ENCODE results near the gene RTEL1.
"Not testable (repeated sequence)": the region's sequence is repeated elsewhere in the genome, so short reads cannot be mapped to it uniquely, and the experiment has no call there.

The RTEL1 gene

DNA sequence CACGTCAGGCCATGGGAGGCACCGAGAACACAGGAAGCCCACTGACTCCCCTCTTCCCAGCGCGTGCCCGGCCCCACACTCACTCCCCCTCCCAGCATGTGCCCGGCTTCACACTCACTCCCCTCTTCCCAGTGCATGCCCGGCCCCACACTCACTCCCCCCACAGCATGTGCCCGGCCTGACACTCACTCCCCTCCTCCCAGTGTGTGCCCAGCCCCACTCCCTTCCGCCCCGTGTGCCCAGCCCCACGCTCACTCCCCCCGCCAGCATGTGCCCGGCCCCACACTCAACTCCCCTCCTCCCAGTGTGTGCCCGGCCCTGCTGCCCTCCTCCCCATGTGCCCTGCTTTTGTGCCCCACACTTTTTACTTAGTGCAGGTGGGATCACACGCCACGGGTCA, 9.7 kb downstream of the RTEL1 start:
- Histone ChIP-seq H3K27me3 (ENCODE audit: control insufficient read depth, insufficient read depth, low read length, poor library complexity, severe bottlenecking) (no peaks in the 10 kb centered on the region), H3K36me3 (ENCODE audit: control insufficient read depth, insufficient read depth, low read length) (no peaks in the 10 kb centered on the region), H3K9me3 (ENCODE audit: control insufficient read depth, low read length) (no peaks in the 10 kb centered on the region), H3K4me1 (ENCODE audit: control insufficient read depth, insufficient read depth, low read length) (peaks cover 3% of the 10 kb centered on the region), H3K4me3 (ENCODE audit: insufficient read depth, low read depth, low read length) (no peak overlapping the region), H3K27ac (ENCODE audit: insufficient read depth, low read depth, low read length, poor library complexity, severe bottlenecking) (no peak overlapping the region)
- WGBS, 2 experiments: 92 to 95% methylated on average over 16 of the region's 16 CpGs

DNA sequence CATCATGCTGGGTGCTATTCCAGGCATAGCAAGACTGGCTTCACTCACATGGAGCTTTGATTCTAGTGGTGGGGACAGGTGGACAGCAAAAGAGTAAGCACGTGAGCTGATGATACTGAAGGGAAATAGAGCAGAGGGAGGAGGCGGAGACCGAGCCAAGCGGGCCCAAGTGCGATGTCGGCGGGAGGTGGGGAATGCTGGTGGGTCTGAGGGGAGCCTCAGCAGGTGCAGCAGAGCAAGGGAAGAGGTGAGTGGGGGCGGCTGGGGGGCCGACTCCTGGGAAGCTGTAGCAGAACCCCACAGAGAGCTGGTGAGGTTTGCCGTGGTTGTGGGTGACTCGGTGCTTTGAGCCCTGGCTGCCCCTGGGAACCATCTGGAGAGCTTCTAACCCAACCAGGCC, 10.2 kb downstream of the RTEL1 start:
- Histone ChIP-seq H3K27ac (ENCODE audit: insufficient read depth, low read depth, low read length, poor library complexity, severe bottlenecking) (no peak overlapping the region), H3K36me3 (ENCODE audit: control insufficient read depth, insufficient read depth, low read length) (no peaks in the 10 kb centered on the region), H3K4me1 (ENCODE audit: control insufficient read depth, insufficient read depth, low read length) (peaks cover 3% of the 10 kb centered on the region), H3K27me3 (ENCODE audit: control insufficient read depth, insufficient read depth, low read length, poor library complexity, severe bottlenecking) (no peaks in the 10 kb centered on the region), H3K4me3 (ENCODE audit: insufficient read depth, low read depth, low read length) (no peak overlapping the region), H3K9me3 (ENCODE audit: control insufficient read depth, low read length) (no peaks in the 10 kb centered on the region)
- 94 to 96% methylated on average over 11 of the region's 11 CpGs for WGBS, 2 experiments

DNA sequence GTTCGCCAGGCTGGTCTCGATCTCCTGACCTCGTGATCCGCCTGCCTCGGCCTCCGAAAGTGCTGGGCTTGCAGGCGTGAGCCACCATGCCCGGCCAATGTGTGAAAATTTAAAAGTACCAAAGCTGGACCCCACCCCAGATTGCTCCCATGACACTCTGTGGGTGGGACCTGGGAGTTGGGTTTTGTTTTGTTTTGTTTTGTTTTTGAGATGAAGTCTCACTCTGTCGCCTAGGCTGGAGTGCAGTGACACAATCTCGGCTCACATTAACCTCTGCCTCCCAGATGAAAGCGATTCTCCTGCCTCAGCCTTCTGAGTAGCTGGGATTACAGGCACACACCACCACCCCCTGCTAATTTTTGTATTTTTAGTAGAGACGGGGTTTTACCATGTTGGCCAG, 13.6 kb downstream of the RTEL1 start:
- H3K27me3 ChIP-seq (ENCODE audit: control insufficient read depth, insufficient read depth, low read length, poor library complexity, severe bottlenecking); H3K27ac ChIP-seq (ENCODE audit: insufficient read depth, low read depth, low read length, poor library complexity, severe bottlenecking); H3K4me1 ChIP-seq (ENCODE audit: control insufficient read depth, insufficient read depth, low read length); H3K4me3 ChIP-seq (ENCODE audit: insufficient read depth, low read depth, low read length); H3K36me3 ChIP-seq (ENCODE audit: control insufficient read depth, insufficient read depth, low read length); H3K9me3 ChIP-seq (ENCODE audit: control insufficient read depth, low read length): not testable (repeated sequence)
- WGBS, 2 experiments: 94 to 96% methylated on average over 12 of the region's 12 CpGs

DNA sequence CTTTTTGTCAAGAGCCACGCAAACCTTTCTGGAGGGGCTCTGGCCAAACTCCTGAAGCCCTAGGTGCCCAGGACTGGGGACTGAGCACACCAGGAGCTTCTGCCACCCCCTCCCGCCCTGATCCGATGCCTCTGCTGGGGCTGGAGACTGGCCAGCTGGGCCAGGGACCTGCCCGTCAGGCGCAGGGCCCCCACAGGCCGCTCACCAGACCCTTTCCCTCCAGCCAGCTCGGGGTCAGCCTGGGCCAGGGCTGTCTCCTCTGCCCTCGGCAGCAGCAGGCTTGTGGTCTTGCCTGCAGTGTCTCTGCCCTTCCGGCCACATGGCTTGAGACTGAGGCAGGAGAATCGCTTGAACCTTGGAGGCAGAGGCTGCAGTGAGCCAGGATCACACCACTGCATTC, 14.6 kb downstream of the RTEL1 start:
- no peak overlapping the region for H3K27ac ChIP-seq (ENCODE audit: insufficient read depth, low read depth, low read length, poor library complexity, severe bottlenecking)
- no peak overlapping the region for H3K4me3 ChIP-seq (ENCODE audit: insufficient read depth, low read depth, low read length)
- no peaks in the 10 kb centered on the region for H3K9me3 ChIP-seq (ENCODE audit: control insufficient read depth, low read length)
- H3K27me3 ChIP-seq (ENCODE audit: control insufficient read depth, insufficient read depth, low read length, poor library complexity, severe bottlenecking): no peaks in the 10 kb centered on the region
- 93 to 96% methylated on average over 10 of the region's 10 CpGs for WGBS, 2 experiments
- no peaks in the 10 kb centered on the region for H3K36me3 ChIP-seq (ENCODE audit: control insufficient read depth, insufficient read depth, low read length)
- H3K4me1 ChIP-seq (ENCODE audit: control insufficient read depth, insufficient read depth, low read length): no peaks in the 10 kb centered on the region

DNA sequence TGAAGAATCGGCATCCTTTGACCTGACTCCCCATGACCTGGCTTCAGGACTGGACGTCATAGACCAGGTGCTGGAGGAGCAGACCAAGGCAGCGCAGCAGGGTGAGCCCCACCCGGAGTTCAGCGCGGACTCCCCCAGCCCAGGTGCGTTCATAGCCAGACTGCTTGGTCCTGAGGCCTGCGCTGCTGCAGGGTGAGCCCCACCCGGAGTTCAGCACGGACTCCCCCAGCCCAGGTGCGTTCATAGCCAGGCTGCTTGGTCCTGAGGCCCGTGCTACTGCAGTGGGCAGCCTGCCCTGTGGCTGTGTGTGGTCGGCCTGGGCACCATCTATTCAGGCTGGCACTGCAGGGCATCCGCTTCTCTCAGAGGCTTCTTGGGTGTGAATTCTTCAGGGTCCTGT, 15.8 kb downstream of the RTEL1 start:
- Histone ChIP-seq H3K4me1 (ENCODE audit: control insufficient read depth, insufficient read depth, low read length) (no peaks in the 10 kb centered on the region), H3K27me3 (ENCODE audit: control insufficient read depth, insufficient read depth, low read length, poor library complexity, severe bottlenecking) (no peaks in the 10 kb centered on the region), H3K27ac (ENCODE audit: insufficient read depth, low read depth, low read length, poor library complexity, severe bottlenecking) (no peak overlapping the region), H3K4me3 (ENCODE audit: insufficient read depth, low read depth, low read length) (no peak overlapping the region), H3K9me3 (ENCODE audit: control insufficient read depth, low read length) (no peaks in the 10 kb centered on the region), H3K36me3 (ENCODE audit: control insufficient read depth, insufficient read depth, low read length) (no peaks in the 10 kb centered on the region)
- WGBS, 2 experiments: 95 to 96% methylated on average over 14 of the region's 14 CpGs

DNA sequence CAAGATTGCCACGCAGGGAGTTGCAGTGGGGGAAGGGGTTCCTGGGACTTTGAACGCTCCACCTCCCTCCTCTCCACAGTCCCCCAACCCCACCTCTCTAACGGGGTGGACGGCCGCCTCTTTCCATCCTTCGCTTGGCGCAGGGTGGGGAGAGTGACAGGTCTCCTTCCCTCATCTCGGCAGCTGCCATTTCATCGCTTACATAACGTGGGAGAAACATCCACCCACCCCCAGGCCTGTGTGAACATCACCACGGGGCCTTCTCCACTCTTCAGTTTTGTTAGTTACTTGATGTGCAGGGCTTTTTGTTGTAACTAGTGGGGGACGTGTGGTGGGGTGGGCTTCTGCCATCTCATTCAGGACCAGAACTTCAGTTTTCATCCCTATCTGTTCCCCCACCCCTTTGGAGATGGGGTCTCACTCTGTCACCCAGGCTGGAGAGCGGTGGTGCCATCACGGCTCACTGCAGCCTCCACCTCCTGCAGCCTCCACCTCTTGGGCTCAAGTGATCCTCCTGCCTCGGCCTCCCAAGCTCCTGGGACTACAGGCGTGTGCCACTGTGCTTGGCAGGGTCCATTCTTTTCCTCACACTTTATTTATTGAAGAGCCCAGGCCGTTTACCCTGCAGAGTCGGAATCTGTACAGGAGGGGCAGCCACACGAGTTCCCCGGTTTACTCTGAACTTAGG, 17.7 kb downstream of the RTEL1 start:
- no peaks in the 10 kb centered on the region for H3K4me1 ChIP-seq (ENCODE audit: control insufficient read depth, insufficient read depth, low read length)
- no peak overlapping the region for H3K4me3 ChIP-seq (ENCODE audit: insufficient read depth, low read depth, low read length)
- H3K27ac ChIP-seq (ENCODE audit: insufficient read depth, low read depth, low read length, poor library complexity, severe bottlenecking): no peak overlapping the region
- 95% methylated on average over 20 of the region's 20 CpGs for WGBS, 2 experiments
- H3K36me3 ChIP-seq (ENCODE audit: control insufficient read depth, insufficient read depth, low read length): no peaks in the 10 kb centered on the region
- no peaks in the 10 kb centered on the region for H3K27me3 ChIP-seq (ENCODE audit: control insufficient read depth, insufficient read depth, low read length, poor library complexity, severe bottlenecking)
- H3K9me3 ChIP-seq (ENCODE audit: control insufficient read depth, low read length): no peaks in the 10 kb centered on the region

DNA sequence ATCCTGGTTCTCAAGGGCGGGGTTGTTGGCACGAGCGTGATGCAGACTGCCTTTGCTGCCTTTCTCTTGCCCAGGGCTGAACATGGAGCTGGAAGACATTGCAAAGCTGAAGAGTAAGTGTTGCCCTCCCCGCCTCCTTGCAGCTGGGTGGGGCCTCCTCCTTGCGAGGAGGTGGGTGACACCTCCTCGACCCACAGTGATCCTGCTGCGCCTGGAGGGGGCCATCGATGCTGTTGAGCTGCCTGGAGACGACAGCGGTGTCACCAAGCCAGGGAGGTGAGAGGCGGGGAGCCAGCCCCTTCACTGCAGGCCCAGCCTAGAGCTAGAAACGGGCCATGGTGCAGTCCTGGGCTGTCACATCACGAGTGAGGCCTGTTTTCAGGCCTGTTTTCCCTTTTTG, 20.0 kb downstream of the RTEL1 start:
- H3K36me3 ChIP-seq (ENCODE audit: control insufficient read depth, insufficient read depth, low read length): no peaks in the 10 kb centered on the region
- H3K4me1 ChIP-seq (ENCODE audit: control insufficient read depth, insufficient read depth, low read length): no peaks in the 10 kb centered on the region
- H3K27me3 ChIP-seq (ENCODE audit: control insufficient read depth, insufficient read depth, low read length, poor library complexity, severe bottlenecking): no peaks in the 10 kb centered on the region
- no peaks in the 10 kb centered on the region for H3K9me3 ChIP-seq (ENCODE audit: control insufficient read depth, low read length)
- H3K4me3 ChIP-seq (ENCODE audit: insufficient read depth, low read depth, low read length): no peak overlapping the region
- 91 to 92% methylated on average over 13 of the region's 13 CpGs for WGBS, 2 experiments
- H3K27ac ChIP-seq (ENCODE audit: insufficient read depth, low read depth, low read length, poor library complexity, severe bottlenecking): no peak overlapping the region

DNA sequence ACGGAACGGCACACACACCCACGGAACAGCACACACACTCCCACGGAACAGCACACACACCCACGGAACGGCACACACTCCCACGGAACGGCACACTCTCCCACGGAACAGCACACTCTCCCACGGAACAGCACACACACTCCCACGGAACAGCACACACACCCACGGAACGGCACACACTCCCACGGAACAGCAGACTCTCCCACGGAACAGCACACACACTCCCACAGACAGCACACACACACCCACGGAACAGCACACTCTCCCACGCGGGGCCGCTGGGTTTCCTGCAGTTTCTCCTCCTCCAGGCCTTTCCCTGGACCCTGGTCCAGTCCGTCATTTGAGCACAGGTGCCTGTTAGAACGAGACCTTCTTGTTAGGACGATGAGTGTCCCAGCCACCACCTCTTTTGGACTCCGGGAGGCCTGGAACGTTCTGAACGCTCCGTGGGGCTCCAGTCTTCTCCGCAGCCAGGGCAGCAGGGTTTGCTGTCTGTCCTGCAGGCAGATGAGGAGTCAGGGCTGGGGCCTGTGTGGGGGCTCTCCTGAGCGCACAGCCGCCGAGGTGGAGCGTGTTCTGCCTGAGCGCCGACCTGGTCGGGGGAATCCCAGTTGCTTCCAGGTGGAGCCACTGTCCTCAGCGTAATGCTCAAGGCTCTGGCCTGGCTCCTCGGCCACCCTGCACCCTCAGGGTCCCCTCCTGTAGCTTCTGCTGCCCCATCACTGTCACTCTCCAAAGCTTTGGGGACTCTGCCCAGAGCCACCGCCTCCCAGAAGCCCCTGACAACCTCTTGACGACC, 20.8 kb downstream of the RTEL1 start:
- no peaks in the 10 kb centered on the region for H3K27me3 ChIP-seq (ENCODE audit: control insufficient read depth, insufficient read depth, low read length, poor library complexity, severe bottlenecking)
- H3K9me3 ChIP-seq (ENCODE audit: control insufficient read depth, low read length): no peaks in the 10 kb centered on the region
- no peak overlapping the region for H3K4me3 ChIP-seq (ENCODE audit: insufficient read depth, low read depth, low read length)
- H3K36me3 ChIP-seq (ENCODE audit: control insufficient read depth, insufficient read depth, low read length): no peaks in the 10 kb centered on the region
- H3K4me1 ChIP-seq (ENCODE audit: control insufficient read depth, insufficient read depth, low read length): no peaks in the 10 kb centered on the region
- 91% methylated on average over 38 of the region's 38 CpGs for WGBS, 2 experiments
- H3K27ac ChIP-seq (ENCODE audit: insufficient read depth, low read depth, low read length, poor library complexity, severe bottlenecking): no peak overlapping the region

DNA sequence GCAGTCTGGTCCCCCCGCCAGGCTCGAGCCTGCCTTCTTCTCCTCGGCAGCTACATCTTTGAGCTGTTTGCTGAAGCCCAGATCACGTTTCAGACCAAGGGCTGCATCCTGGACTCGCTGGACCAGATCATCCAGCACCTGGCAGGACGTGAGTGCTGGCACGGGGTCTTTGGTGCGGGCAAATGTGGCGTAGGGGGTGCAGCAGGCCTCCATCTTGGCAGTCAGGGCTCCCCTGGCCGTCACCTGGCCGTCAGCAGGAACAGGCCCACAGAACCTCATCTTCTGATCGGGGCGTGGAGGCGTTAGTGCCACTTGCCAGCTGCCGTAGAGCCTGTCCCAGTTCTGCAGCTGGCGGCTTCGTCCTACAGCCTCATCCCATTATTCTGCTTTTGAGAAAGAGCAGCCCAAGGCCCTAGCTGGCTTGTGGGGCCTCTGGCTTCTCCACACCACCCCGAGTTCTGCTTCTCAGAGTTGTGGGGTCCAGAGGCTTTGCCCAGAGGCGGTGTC, 21.7 kb downstream of the RTEL1 start:
- WGBS, 2 experiments: 93 to 95% methylated on average over 19 of the region's 19 CpGs
- H3K27ac ChIP-seq (ENCODE audit: insufficient read depth, low read depth, low read length, poor library complexity, severe bottlenecking): no peak overlapping the region
- H3K4me1 ChIP-seq (ENCODE audit: control insufficient read depth, insufficient read depth, low read length): no peaks in the 10 kb centered on the region
- H3K9me3 ChIP-seq (ENCODE audit: control insufficient read depth, low read length): no peaks in the 10 kb centered on the region
- H3K27me3 ChIP-seq (ENCODE audit: control insufficient read depth, insufficient read depth, low read length, poor library complexity, severe bottlenecking): no peaks in the 10 kb centered on the region
- no peaks in the 10 kb centered on the region for H3K36me3 ChIP-seq (ENCODE audit: control insufficient read depth, insufficient read depth, low read length)
- no peak overlapping the region for H3K4me3 ChIP-seq (ENCODE audit: insufficient read depth, low read depth, low read length)

DNA sequence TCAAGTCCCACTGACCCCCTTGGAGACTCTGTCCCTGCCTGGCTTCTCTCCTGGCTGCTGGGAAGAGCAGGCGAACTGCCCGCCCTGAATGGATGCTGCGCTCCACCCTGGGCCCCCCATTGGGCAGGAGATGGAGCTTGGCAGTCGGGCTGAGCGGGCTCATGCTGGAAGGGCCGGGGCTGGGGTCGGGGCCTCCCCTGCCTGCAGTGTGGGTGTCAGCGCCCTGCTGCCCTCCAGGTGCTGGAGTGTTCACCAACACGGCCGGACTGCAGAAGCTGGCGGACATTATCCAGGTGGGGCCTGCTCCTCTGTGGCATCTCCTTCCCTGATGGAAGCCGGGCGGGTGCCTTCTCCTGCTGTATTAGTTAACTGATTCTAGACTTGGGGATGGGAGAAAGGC, 22.3 kb downstream of the RTEL1 start:
- H3K36me3 ChIP-seq (ENCODE audit: control insufficient read depth, insufficient read depth, low read length): no peaks in the 10 kb centered on the region
- H3K4me1 ChIP-seq (ENCODE audit: control insufficient read depth, insufficient read depth, low read length): no peaks in the 10 kb centered on the region
- H3K9me3 ChIP-seq (ENCODE audit: control insufficient read depth, low read length): no peaks in the 10 kb centered on the region
- H3K4me3 ChIP-seq (ENCODE audit: insufficient read depth, low read depth, low read length): no peak overlapping the region
- no peak overlapping the region for H3K27ac ChIP-seq (ENCODE audit: insufficient read depth, low read depth, low read length, poor library complexity, severe bottlenecking)
- WGBS, 2 experiments: 91 to 94% methylated on average over 13 of the region's 13 CpGs
- H3K27me3 ChIP-seq (ENCODE audit: control insufficient read depth, insufficient read depth, low read length, poor library complexity, severe bottlenecking): no peaks in the 10 kb centered on the region
